ENCODE results near the gene PCDHA1. TPM values are rescaled to one million over a fixed set of nuclear protein-coding genes. Genes with fewer than 3 reads are reported as not detected.

The PCDHA1 gene
- total RNA-seq, 1 experiment from 2014 or later = not detected

- Mint-ChIP-seq H3K9me3 (ENCODE audit: unreplicated experiment) (no peaks in the 10 kb centered on the region), H3K27ac (ENCODE audit: low read depth, unreplicated experiment) (no peak within 1 kb of the TSS), H3K27me3 (ENCODE audit: insufficient read depth, unreplicated experiment) (peaks cover 9% of the 10 kb centered on the region), H3K4me3 (ENCODE audit: unreplicated experiment) (peak within 1 kb of the TSS; percentile 88), H3K4me1 (ENCODE audit: insufficient read depth, unreplicated experiment) (peaks cover 10% of the 10 kb centered on the region), H3K36me3 (ENCODE audit: insufficient read depth, unreplicated experiment) (no peaks in the 10 kb centered on the region)
- no peak for DNase-seq (ENCODE audit: unreplicated experiment)
- POLR2A ChIA-PET = interaction anchor here (0.6 to 2.6 kb wide), 8 partner anchors 9 to 338 kb away, joined by 3 to 10 read pairs (median 4); partner anchors contain the start of genes PCDHA12 and PCDHAC1
- BruUV-seq (replicated peaks) = no TSS peak
- intact Hi-C loops (cut with micrococcal nuclease) = no loop called here
- TF ChIP-seq CTCF (IDR thresholded peaks at IDR 0.05; ENCODE audit: unreplicated experiment) = no peak
- CTCF ChIA-PET = interaction anchor here (0.5 to 1.7 kb wide), 6 partner anchors 10 to 272 kb away, joined by 3 to 4 read pairs (median 3); partner anchors contain the start of gene PCDHA4
These were observed 264.9 kb downstream of the PCDHA1 start, which contains the start of gene PCDHB1 for GRCh38 chr5:141050622-141051520. Gene PCDHB1 (plus strand): TSS chr5:141051374. CDS start chr5:141051471, 97 bp downstream.

- H3K27ac Mint-ChIP-seq (ENCODE audit: low read depth, unreplicated experiment) = no peak overlapping the region
- peaks cover 10% of the 10 kb centered on the region for H3K4me1 Mint-ChIP-seq (ENCODE audit: insufficient read depth, unreplicated experiment)
- TF ChIP-seq CTCF (IDR thresholded peaks at IDR 0.05; ENCODE audit: unreplicated experiment) = no peak
- peaks cover 3% of the 10 kb centered on the region for H3K27me3 Mint-ChIP-seq (ENCODE audit: insufficient read depth, unreplicated experiment)
- H3K4me3 Mint-ChIP-seq (ENCODE audit: unreplicated experiment) = peak overlapping the region; percentile 88
- intact Hi-C loops (cut with micrococcal nuclease) = no loop called here
- no peaks in the 10 kb centered on the region for H3K9me3 Mint-ChIP-seq (ENCODE audit: unreplicated experiment)
- DNase-seq (ENCODE audit: unreplicated experiment) = no peak
- no peaks in the 10 kb centered on the region for H3K36me3 Mint-ChIP-seq (ENCODE audit: insufficient read depth, unreplicated experiment)
- POLR2A ChIA-PET = interaction anchor here (0.8 to 2.6 kb wide), 4 partner anchors 10 to 176 kb away, joined by 3 to 10 read pairs (median 6); partner anchors contain the start of genes PCDHA12 and PCDHAC1
- CTCF ChIA-PET = interaction anchor here (0.5 to 1.7 kb wide), 5 partner anchors 34 to 310 kb away, joined by 3 to 4 read pairs (median 3); partner anchors contain the start of gene PCDHA4
- no TSS peak for BruUV-seq (replicated peaks)
These were observed 265.6 kb downstream of the PCDHA1 start for GRCh38 chr5:141051521-141051866.

Other genes starting within 250 kb of the PCDHA1 start
- 25.3 and 35.3 TPM in 2 replicates for gene EIF4EBP3, start 238.5 kb upstream of the PCDHA1 start, total RNA-seq (2022)
- gene SRA1, start 228.7 kb upstream of the PCDHA1 start, total RNA-seq (2022) = 105 and 107 TPM in 2 replicates
- gene APBB3, start 221.5 kb upstream of the PCDHA1 start, total RNA-seq (2022) = 22.7 and 28.1 TPM in 2 replicates
- gene SLC35A4, start 221.3 kb upstream of the PCDHA1 start, total RNA-seq (2022) = 84.0 and 119 TPM in 2 replicates
- 0.79 and 2.2 TPM in 2 replicates for gene CD14, start 153.0 kb upstream of the PCDHA1 start, total RNA-seq (2022)
- gene TMCO6, start 146.7 kb upstream of the PCDHA1 start, total RNA-seq (2022) = 15.7 and 17.2 TPM in 2 replicates
- 63.2 and 82.2 TPM in 2 replicates for gene NDUFA2, start 138.5 kb upstream of the PCDHA1 start, total RNA-seq (2022)
- 128 and 160 TPM in 2 replicates for gene IK, start 138.3 kb upstream of the PCDHA1 start, total RNA-seq (2022)
- 35.0 and 36.4 TPM in 2 replicates for gene WDR55, start 121.2 kb upstream of the PCDHA1 start, total RNA-seq (2022)
- 4.3 and 5.1 TPM in 2 replicates for gene DND1, start 112.6 kb upstream of the PCDHA1 start, total RNA-seq (2022)
- 126 and 131 TPM in 2 replicates for gene HARS1, start 94.8 kb upstream of the PCDHA1 start, total RNA-seq (2022)
- 48.5 and 54.3 TPM in 2 replicates for gene HARS2, start 94.7 kb upstream of the PCDHA1 start, total RNA-seq (2022)
- gene ZMAT2, start 85.7 kb upstream of the PCDHA1 start, total RNA-seq (2022) = 54.9 and 70.4 TPM in 2 replicates
- not detected in 2 replicates for gene PCDHA2, start 8.7 kb downstream of the PCDHA1 start, total RNA-seq (2022)
- not detected in 2 replicates for gene PCDHA3, start 14.9 kb downstream of the PCDHA1 start, total RNA-seq (2022)
- gene PCDHA4, start 20.9 kb downstream of the PCDHA1 start, total RNA-seq (2022) = 0.16 and 0.49 TPM in 2 replicates
- gene PCDHA5, start 35.5 kb downstream of the PCDHA1 start, total RNA-seq (2022) = 0.12 and 0.22 TPM in 2 replicates
- gene PCDHA6, start 41.8 kb downstream of the PCDHA1 start, total RNA-seq (2022) = 1.0 and 1.5 TPM in 2 replicates
- 0.40 and 0.69 TPM in 2 replicates for gene PCDHA7, start 48.1 kb downstream of the PCDHA1 start, total RNA-seq (2022)
- gene PCDHA8, start 55.0 kb downstream of the PCDHA1 start, total RNA-seq (2022) = 0.25 TPM in 1 of 2 replicates, not detected in the other
- gene PCDHA9, start 62.2 kb downstream of the PCDHA1 start, total RNA-seq (2022) = 0.25 and 0.28 TPM in 2 replicates
- 0.15 and 0.16 TPM in 2 replicates for gene PCDHA10, start 69.8 kb downstream of the PCDHA1 start, total RNA-seq (2022)
- gene PCDHA11, start 82.8 kb downstream of the PCDHA1 start, total RNA-seq (2022) = 0.27 and 0.49 TPM in 2 replicates
- gene PCDHA12, start 89.2 kb downstream of the PCDHA1 start, total RNA-seq (2022) = 6.1 and 9.6 TPM in 2 replicates
- gene PCDHA13, start 96.0 kb downstream of the PCDHA1 start, total RNA-seq (2022) = 0.33 and 0.74 TPM in 2 replicates
- 17.2 and 26.3 TPM in 2 replicates for gene PCDHAC1, start 140.2 kb downstream of the PCDHA1 start, total RNA-seq (2022)
- 9.3 and 12.3 TPM in 2 replicates for gene PCDHAC2, start 180.3 kb downstream of the PCDHA1 start, total RNA-seq (2022)